HG02798 (cell line): ENCODE results near the gene ZSWIM8.

Source experiments
- ATAC-seq: cut with Tn5 transposase; IDR thresholded peaks from one replicate; pipeline ENCODE4 v1.9.1; 2021; ENCODE audit warnings: mild to moderate bottlenecking; ENCODE audit not compliant: unreplicated experiment, poor library complexity

The ZSWIM8 gene

GRCh38 chr10:73840056-73840402 lies 54.6 kb downstream of the ZSWIM8 start:
- ATAC-seq, result no peak

GRCh38 chr10:73840403-73841060 lies 55.1 kb downstream of the ZSWIM8 start:
- ATAC-seq, result no peak

DNA sequence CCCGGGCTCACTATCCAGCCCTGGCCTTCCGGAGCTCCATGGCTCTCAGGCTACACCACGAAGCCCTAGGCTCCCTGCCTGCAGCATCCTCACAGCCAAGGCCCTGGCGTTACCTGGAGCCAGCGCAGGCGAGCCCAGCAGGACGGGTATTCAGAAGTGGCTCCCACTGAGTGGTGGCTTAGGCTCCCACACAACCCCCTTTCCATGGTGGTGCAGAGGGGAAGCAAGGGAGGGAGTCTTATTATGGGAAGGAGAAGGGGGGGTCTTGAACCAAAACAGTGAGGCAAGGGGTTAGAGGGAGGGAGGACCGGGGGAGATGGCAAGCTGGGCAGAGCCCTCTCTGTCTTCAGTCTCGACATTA lies 55.6 kb downstream of the ZSWIM8 start:
- ATAC-seq, result no peak

- ATAC-seq, result no peak
These were observed 56.3 kb downstream of the ZSWIM8 start for GRCh38 chr10:73841526-73842285.

- ATAC-seq, result no peak
These were observed 56.9 kb downstream of the ZSWIM8 start for GRCh38 chr10:73842349-73842748.

DNA sequence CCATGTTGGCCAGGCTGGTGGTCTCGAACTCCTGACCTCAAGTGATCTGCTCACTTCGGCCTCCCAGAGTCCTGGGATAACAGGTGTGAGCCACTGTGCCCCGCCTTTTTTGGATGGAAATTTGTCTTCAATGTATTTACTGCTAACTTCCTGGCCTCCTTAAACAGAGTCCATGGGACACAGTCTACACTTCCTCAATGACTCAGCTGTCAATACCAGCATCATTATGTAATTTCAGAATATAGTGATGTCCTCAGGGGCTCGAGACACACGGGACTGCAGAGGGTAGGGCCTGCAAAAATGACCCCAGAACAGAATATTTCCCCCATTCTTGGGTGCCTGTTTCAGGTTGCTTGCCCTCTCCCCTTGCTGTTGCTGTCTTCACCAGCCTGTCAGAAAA lies 57.9 kb downstream of the ZSWIM8 start:
- no peak for ATAC-seq

GRCh38 chr10:73847031-73847430 lies 61.6 kb downstream of the ZSWIM8 start:
- ATAC-seq, result no peak

DNA sequence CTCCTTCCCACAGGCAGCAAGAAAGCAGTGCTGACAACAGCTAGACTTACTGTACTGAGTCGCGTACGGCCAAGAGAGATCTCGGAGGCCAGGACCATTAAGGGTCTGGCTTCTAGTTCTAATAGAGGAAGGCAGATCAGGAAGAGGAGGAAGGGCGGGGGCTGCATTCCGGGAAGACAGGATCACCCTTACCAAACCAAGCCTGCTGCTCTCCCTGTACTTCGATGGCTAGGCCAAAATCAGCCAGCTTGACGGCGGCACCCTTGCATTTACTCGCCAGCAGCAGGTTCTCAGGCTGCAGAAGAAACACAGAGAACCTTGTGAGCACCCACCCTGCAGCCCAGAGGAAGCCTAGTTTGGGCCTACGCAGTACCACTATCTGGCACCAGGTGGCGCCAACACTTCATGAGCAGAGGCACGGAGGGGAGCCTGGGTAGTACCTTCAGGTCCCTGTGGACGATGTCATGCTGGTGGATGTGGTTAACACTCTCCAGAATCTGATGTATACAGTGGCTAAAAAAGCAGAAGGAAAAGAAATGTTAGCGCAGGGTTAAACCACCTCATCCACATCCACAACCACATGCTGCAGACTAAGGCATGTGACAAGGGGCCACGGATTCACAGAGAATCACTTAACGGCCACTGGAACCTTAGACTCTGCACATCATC lies 63.5 kb downstream of the ZSWIM8 start:
- ATAC-seq, result peak; percentile 86

DNA sequence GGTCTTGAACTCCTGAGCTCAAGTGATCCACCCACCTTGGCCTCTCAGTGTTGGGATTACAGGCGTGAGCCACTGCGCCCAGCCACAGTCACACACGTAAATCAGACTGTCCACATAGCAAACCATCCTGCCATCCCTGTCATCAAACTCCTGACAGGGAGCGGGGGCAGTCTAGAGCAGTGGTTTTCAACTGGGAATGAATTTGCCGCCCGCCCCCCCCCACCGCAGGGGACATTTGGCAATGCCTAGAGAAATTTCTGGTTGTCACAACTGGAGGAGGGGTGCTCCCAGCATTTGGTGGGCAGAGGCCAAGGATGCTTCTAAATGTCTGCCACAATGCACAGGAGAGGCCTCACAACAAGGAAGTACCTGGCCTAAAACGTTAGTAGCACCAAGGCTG lies 64.8 kb downstream of the ZSWIM8 start:
- ATAC-seq, result no peak

DNA sequence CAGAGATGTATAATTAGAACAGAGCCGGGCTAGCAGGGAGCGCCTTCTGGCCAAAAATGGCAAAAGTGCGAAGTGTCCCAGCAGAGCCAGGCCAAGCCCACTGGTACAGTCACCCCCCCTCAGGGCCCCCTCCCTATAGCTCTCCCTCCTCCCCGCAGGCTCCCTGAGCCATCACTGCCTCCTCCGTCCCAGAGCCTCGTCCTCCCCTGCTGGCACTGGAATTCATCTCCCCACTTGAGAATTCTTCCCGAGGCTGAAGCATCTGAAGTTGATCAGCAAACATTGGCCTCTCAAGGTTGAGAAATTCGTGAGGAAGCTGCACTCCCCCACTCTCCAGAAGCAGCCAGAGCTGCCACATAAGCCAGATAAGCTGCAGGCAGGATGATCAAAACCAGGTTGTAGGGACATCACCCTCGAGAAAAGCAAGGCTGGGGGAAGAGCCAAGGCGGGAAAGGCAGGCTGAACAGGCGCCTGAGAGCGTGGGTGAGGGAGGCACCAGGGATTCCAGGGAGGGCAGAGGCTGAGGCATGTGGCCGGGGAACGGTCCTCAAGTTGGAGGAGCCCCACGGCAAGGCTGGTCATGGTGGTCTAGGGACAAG lies 65.6 kb downstream of the ZSWIM8 start:
- no peak for ATAC-seq
